Fibroblast of skin of back (primary cell): ENCODE data around the gene OPALIN.

Experiments used
- DNase-seq: peaks from one replicate; pipeline ENCODE4 v3.0.0-alpha.2; 2013

Gene OPALIN

GRCh38 chr10:96298362-96298761 is 60.4 kb downstream of the OPALIN start:
- no peak for DNase-seq

GRCh38 chr10:96297486-96297885 is 61.3 kb downstream of the OPALIN start:
- no peak for DNase-seq

- DNase-seq, result no peak
Observed at GRCh38 chr10:96295475-96295874, 63.3 kb downstream of the OPALIN start.
